Esophagus muscularis mucosa (tissue), 3 donors: Measurements from ENCODE around the gene RAP2A.

ENCODE experiments used
- POLR2A ChIP-seq: fragments of 450-650 bp; IDR thresholded peaks from one replicate; pipeline ENCODE4 v1.6.1; 2017; ENCODE audit warnings: antibody characterized with exemption, moderate library complexity, mild to moderate bottlenecking, low read depth
- POLR2AphosphoS5 ChIP-seq, 2 donors: sonication (generic); formaldehyde crosslinking; IDR thresholded peaks; one replicate each; pipeline ENCODE4 v1.6.1; 2017; ENCODE audit warnings: antibody characterized with exemption in 2 of 2
- TF ChIP-seq, protein P1 (sequence below), 3 experiments: fragments of 200-600 bp in 2 of 3; fragments of 450-650 bp in 1 of 3; sonication (generic) in 2 of 3; IDR thresholded peaks; one replicate each; pipeline ENCODE4 v1.5.1; 2017 to 2019; ENCODE audit warnings: antibody characterized with exemption in 3 of 3, mild to moderate bottlenecking in 2 of 3, moderate library complexity in 1 of 3

- TF ChIP-seq, protein P1, sequence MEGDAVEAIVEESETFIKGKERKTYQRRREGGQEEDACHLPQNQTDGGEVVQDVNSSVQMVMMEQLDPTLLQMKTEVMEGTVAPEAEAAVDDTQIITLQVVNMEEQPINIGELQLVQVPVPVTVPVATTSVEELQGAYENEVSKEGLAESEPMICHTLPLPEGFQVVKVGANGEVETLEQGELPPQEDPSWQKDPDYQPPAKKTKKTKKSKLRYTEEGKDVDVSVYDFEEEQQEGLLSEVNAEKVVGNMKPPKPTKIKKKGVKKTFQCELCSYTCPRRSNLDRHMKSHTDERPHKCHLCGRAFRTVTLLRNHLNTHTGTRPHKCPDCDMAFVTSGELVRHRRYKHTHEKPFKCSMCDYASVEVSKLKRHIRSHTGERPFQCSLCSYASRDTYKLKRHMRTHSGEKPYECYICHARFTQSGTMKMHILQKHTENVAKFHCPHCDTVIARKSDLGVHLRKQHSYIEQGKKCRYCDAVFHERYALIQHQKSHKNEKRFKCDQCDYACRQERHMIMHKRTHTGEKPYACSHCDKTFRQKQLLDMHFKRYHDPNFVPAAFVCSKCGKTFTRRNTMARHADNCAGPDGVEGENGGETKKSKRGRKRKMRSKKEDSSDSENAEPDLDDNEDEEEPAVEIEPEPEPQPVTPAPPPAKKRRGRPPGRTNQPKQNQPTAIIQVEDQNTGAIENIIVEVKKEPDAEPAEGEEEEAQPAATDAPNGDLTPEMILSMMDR (IDR thresholded peaks at IDR 0.05) = no peak
- TF ChIP-seq POLR2A (no peak), POLR2AphosphoS5 (IDR thresholded peaks at IDR 0.05) (no peak)
Measured at GRCh38 chr13:97491452-97491851, 57.5 kb downstream of the RAP2A start.
